Fibroblast of peridontal ligament (primary cell): ENCODE measurements around the gene TMIGD2.
"Not testable (repeated sequence)": the region's sequence is repeated elsewhere in the genome, so short reads cannot be mapped to it uniquely, and the experiment has no call there.

ENCODE experiments used
- DNase-seq: peaks from one replicate; pipeline ENCODE4 v3.0.0-alpha.2; 2010; ENCODE audit errors: extremely low read depth

TMIGD2 gene

GRCh38 chr19:4267101-4267900 is 34.9 kb downstream of the TMIGD2 start:
- peak; percentile 33 for DNase-seq

GRCh38 chr19:4266253-4267000 is 35.8 kb downstream of the TMIGD2 start:
- DNase-seq = no peak

GRCh38 chr19:4264812-4265211 is 37.4 kb downstream of the TMIGD2 start:
- no peak for DNase-seq

- DNase-seq = no peak
These were observed 41.5 kb downstream of the TMIGD2 start for GRCh38 chr19:4260613-4261191.

GRCh38 chr19:4258181-4258580 is 44.0 kb downstream of the TMIGD2 start:
- no peak for DNase-seq

- no peak for DNase-seq
These were observed 45.2 kb downstream of the TMIGD2 start for GRCh38 chr19:4257025-4257424.

GRCh38 chr19:4256563-4256962 is 45.6 kb downstream of the TMIGD2 start:
- DNase-seq = no peak

- peak; percentile 99 for DNase-seq
These were observed 55.2 kb downstream of the TMIGD2 start, which contains the start of gene YJU2 for GRCh38 chr19:4246767-4247593. Gene YJU2, plus strand, starts transcription at chr19:4247080. Its CDS starts 67 bp downstream, at chr19:4247147.

GRCh38 chr19:4245938-4246337 is 56.3 kb downstream of the TMIGD2 start:
- not testable (repeated sequence) for DNase-seq
